Midbrain (tissue), 1 donor: Measurements from ENCODE around the gene IFITM1.
A peak's percentile ranks its signal among the peaks of the same experiment; 100 is the strongest.

Source experiments
- DNase-seq: peaks from one replicate; lab custom pipeline; 2025; lab: John Stamatoyannopoulos, UW

Gene IFITM1

GRCh38 chr11:313787-314553 lies at the start of gene IFITM1:
Gene IFITM1 (plus strand): TSS chr11:314040. CDS start chr11:314171, 131 bp downstream.
- DNase-seq: no peak

- DNase-seq: no peak
Observed at GRCh38 chr11:266676-267439, 47.0 kb upstream of the IFITM1 start.

GRCh38 chr11:267491-267994 lies 46.3 kb upstream of the IFITM1 start:
- no peak for DNase-seq

- peak; percentile 24 for DNase-seq
Observed at GRCh38 chr11:268716-269145, 45.1 kb upstream of the IFITM1 start.

- DNase-seq: no peak
Observed at GRCh38 chr11:269146-269890, 44.5 kb upstream of the IFITM1 start.

- no peak for DNase-seq
Observed at GRCh38 chr11:270451-271318, 43.2 kb upstream of the IFITM1 start.

GRCh38 chr11:271319-271715 lies 42.5 kb upstream of the IFITM1 start:
- DNase-seq: no peak

GRCh38 chr11:272195-272930 lies 41.5 kb upstream of the IFITM1 start:
- no peak for DNase-seq

GRCh38 chr11:272931-273198 lies 41.0 kb upstream of the IFITM1 start:
- no peak for DNase-seq

GRCh38 chr11:276219-276618 lies 37.6 kb upstream of the IFITM1 start:
- no peak for DNase-seq

GRCh38 chr11:278001-278951 lies 35.6 kb upstream of the IFITM1 start, which contains the start of gene NLRP6:
Gene NLRP6 (plus strand): TSS chr11:278407. CDS start chr11:278570, 163 bp downstream.
- no peak for DNase-seq

- no peak for DNase-seq
Observed at GRCh38 chr11:279040-279965, 34.5 kb upstream of the IFITM1 start.

- DNase-seq: no peak
Observed at GRCh38 chr11:279966-280705, 33.7 kb upstream of the IFITM1 start.

GRCh38 chr11:280706-281485 lies 32.9 kb upstream of the IFITM1 start:
- DNase-seq: no peak

GRCh38 chr11:281486-282161 lies 32.2 kb upstream of the IFITM1 start:
- DNase-seq: no peak

GRCh38 chr11:282171-282570 lies 31.7 kb upstream of the IFITM1 start:
- DNase-seq: no peak
